HG03432 (cell line): ENCODE results near the gene DIP2C.
"Not testable (repeated sequence)": the region's sequence is repeated elsewhere in the genome, so short reads cannot be mapped to it uniquely, and the experiment has no call there.

Experiments
- ATAC-seq: cut with Tn5 transposase; IDR thresholded peaks from one replicate; pipeline ENCODE4 v1.9.1; 2021; ENCODE audit warnings: mild to moderate bottlenecking, moderate library complexity; ENCODE audit not compliant: unreplicated experiment

DIP2C gene

GRCh38 chr10:436911-437665 lies 252.4 kb downstream of the DIP2C start:
- no peak for ATAC-seq

GRCh38 chr10:436013-436697 lies 253.3 kb downstream of the DIP2C start:
- no peak for ATAC-seq

GRCh38 chr10:435397-435796 lies 254.1 kb downstream of the DIP2C start:
- no peak for ATAC-seq

- ATAC-seq = no peak
These were observed 259.8 kb downstream of the DIP2C start for GRCh38 chr10:429696-430095.

GRCh38 chr10:427761-428519 lies 261.5 kb downstream of the DIP2C start:
- no peak for ATAC-seq

- not testable (repeated sequence) for ATAC-seq
These were observed 264.1 kb downstream of the DIP2C start for GRCh38 chr10:425365-425764.

- ATAC-seq = not testable (repeated sequence)
These were observed 264.7 kb downstream of the DIP2C start for GRCh38 chr10:424724-425123.

GRCh38 chr10:423178-423577 lies 266.3 kb downstream of the DIP2C start:
- ATAC-seq = no peak

- ATAC-seq = no peak
These were observed 266.8 kb downstream of the DIP2C start for GRCh38 chr10:422675-423074.

- ATAC-seq = no peak
These were observed 267.2 kb downstream of the DIP2C start for GRCh38 chr10:422241-422640.

- no peak for ATAC-seq
These were observed 268.3 kb downstream of the DIP2C start for GRCh38 chr10:421170-421569.

- ATAC-seq = no peak
These were observed 269.0 kb downstream of the DIP2C start for GRCh38 chr10:420154-421121.

- ATAC-seq = no peak
These were observed 270.6 kb downstream of the DIP2C start for GRCh38 chr10:418894-419293.

GRCh38 chr10:418226-418625 lies 271.2 kb downstream of the DIP2C start:
- no peak for ATAC-seq

- no peak for ATAC-seq
These were observed 273.4 kb downstream of the DIP2C start for GRCh38 chr10:416091-416515.

- no peak for ATAC-seq
These were observed 275.8 kb downstream of the DIP2C start for GRCh38 chr10:413662-414071.

- peak; percentile 83 for ATAC-seq
These were observed 277.4 kb downstream of the DIP2C start for GRCh38 chr10:412109-412508.

- no peak for ATAC-seq
These were observed 277.9 kb downstream of the DIP2C start for GRCh38 chr10:411603-412002.

GRCh38 chr10:409408-410040 lies 279.9 kb downstream of the DIP2C start:
- no peak for ATAC-seq

- ATAC-seq = no peak
These were observed 281.2 kb downstream of the DIP2C start for GRCh38 chr10:408236-408635.
